ENCODE measurements around the gene MOCOS. TPM values are rescaled to one million over a fixed set of nuclear protein-coding genes. Genes with fewer than 3 reads are reported as not detected.

Gene MOCOS
- total and polyA plus RNA-seq, 2 of the 13 experiments (the other 11 are each of a cell fraction or from before 2014, with no cell fraction given): 7.7 to 15.4 TPM

- TF ChIP-seq TGIF2 (CRISPR knock-in tag; IDR thresholded peaks at IDR 0.05) (peak; percentile 91), ZNF34 (CRISPR knock-in tag; IDR thresholded peaks at IDR 0.05; ENCODE audit: borderline replicate concordance) (no peak), HOXA3 (CRISPR knock-in tag; IDR thresholded peaks at IDR 0.05) (peak; percentile 91), HIVEP1 (CRISPR knock-in tag; IDR thresholded peaks at IDR 0.05) (no peak), DR1 (CRISPR knock-in tag; IDR thresholded peaks at IDR 0.05) (no peak; the same call in 1 of the 2 replicates), HDAC2 (CRISPR knock-in tag; IDR thresholded peaks at IDR 0.05) (peak; percentile 91), ZFP36L1 (CRISPR knock-in tag; IDR thresholded peaks at IDR 0.05) (peak; percentile 88; the same call in 1 of the 2 replicates), SYNCRIP (IDR thresholded peaks at IDR 0.05; ENCODE audit: insufficient read depth, low read depth, low read length) (no peak), PLRG1 (conservative IDR thresholded peaks at IDR 0.05) (no peak), TRAFD1 (CRISPR knock-in tag; IDR thresholded peaks at IDR 0.05; ENCODE audit: borderline replicate concordance) (no peak; the same call in 1 of the 2 replicates), GTF2F1 (IDR thresholded peaks at IDR 0.05; ENCODE audit: low read length) (no peak), NR2C2 (CRISPR knock-in tag; IDR thresholded peaks at IDR 0.05; ENCODE audit: borderline replicate concordance) (peak; percentile 67; the same call in 1 of the 2 replicates), E2F5 (CRISPR knock-in tag; conservative IDR thresholded peaks at IDR 0.05) (no peak), KLF6 (CRISPR knock-in tag; IDR thresholded peaks at IDR 0.05) (no peak), FOXC1 (CRISPR knock-in tag; IDR thresholded peaks at IDR 0.05; ENCODE audit: borderline replicate concordance) (no peak), FOXA3 (CRISPR knock-in tag; IDR thresholded peaks at IDR 0.05) (peak; percentile 91)
- TF ChIP-seq, protein P1, sequence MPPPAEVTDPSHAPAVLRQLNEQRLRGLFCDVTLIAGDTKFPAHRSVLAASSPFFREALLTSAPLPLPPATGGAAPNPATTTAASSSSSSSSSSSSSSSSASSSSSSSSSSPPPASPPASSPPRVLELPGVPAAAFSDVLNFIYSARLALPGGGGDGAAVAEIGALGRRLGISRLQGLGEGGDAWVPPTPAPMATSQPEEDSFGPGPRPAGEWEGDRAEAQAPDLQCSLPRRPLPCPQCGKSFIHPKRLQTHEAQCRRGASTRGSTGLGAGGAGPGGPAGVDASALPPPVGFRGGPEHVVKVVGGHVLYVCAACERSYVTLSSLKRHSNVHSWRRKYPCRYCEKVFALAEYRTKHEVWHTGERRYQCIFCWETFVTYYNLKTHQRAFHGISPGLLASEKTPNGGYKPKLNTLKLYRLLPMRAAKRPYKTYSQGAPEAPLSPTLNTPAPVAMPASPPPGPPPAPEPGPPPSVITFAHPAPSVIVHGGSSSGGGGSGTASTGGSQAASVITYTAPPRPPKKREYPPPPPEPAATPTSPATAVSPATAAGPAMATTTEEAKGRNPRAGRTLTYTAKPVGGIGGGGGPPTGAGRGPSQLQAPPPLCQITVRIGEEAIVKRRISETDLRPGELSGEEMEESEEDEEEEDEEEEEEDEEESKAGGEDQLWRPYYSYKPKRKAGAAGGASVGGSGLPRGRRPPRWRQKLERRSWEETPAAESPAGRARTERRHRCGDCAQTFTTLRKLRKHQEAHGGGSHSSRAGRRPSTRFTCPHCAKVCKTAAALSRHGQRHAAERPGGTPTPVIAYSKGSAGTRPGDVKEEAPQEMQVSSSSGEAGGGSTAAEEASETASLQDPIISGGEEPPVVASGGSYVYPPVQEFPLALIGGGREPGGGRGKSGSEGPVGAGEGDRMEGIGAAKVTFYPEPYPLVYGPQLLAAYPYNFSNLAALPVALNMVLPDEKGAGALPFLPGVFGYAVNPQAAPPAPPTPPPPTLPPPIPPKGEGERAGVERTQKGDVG (CRISPR knock-in tag; IDR thresholded peaks at IDR 0.05; ENCODE audit: borderline replicate concordance): no peak
- TF ChIP-seq, protein P2, sequence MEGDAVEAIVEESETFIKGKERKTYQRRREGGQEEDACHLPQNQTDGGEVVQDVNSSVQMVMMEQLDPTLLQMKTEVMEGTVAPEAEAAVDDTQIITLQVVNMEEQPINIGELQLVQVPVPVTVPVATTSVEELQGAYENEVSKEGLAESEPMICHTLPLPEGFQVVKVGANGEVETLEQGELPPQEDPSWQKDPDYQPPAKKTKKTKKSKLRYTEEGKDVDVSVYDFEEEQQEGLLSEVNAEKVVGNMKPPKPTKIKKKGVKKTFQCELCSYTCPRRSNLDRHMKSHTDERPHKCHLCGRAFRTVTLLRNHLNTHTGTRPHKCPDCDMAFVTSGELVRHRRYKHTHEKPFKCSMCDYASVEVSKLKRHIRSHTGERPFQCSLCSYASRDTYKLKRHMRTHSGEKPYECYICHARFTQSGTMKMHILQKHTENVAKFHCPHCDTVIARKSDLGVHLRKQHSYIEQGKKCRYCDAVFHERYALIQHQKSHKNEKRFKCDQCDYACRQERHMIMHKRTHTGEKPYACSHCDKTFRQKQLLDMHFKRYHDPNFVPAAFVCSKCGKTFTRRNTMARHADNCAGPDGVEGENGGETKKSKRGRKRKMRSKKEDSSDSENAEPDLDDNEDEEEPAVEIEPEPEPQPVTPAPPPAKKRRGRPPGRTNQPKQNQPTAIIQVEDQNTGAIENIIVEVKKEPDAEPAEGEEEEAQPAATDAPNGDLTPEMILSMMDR (CRISPR knock-in tag; IDR thresholded peaks at IDR 0.05): no peak
- TF ChIP-seq, protein P3, sequence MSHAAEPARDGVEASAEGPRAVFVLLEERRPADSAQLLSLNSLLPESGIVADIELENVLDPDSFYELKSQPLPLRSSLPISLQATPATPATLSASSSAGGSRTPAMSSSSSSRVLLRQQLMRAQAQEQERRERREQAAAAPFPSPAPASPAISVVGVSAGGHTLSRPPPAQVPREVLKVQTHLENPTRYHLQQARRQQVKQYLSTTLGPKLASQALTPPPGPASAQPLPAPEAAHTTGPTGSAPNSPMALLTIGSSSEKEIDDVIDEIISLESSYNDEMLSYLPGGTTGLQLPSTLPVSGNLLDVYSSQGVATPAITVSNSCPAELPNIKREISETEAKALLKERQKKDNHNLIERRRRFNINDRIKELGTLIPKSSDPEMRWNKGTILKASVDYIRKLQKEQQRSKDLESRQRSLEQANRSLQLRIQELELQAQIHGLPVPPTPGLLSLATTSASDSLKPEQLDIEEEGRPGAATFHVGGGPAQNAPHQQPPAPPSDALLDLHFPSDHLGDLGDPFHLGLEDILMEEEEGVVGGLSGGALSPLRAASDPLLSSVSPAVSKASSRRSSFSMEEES (CRISPR knock-in tag; IDR thresholded peaks at IDR 0.05): peak; percentile 70
- TF ChIP-seq, protein P4, sequence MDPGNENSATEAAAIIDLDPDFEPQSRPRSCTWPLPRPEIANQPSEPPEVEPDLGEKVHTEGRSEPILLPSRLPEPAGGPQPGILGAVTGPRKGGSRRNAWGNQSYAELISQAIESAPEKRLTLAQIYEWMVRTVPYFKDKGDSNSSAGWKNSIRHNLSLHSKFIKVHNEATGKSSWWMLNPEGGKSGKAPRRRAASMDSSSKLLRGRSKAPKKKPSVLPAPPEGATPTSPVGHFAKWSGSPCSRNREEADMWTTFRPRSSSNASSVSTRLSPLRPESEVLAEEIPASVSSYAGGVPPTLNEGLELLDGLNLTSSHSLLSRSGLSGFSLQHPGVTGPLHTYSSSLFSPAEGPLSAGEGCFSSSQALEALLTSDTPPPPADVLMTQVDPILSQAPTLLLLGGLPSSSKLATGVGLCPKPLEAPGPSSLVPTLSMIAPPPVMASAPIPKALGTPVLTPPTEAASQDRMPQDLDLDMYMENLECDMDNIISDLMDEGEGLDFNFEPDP (CRISPR knock-in tag; conservative IDR thresholded peaks at IDR 0.05): no peak
These were observed 11.1 kb upstream of the MOCOS start (continued) for GRCh38 chr18:36176177-36176584.
